Bronchial epithelial cell (primary cell): ENCODE measurements around the gene PPFIA4. TPM values are rescaled to one million over a fixed set of nuclear protein-coding genes. Genes with fewer than 3 reads are reported as not detected.

Experiments used
- DNase-seq: peaks from one replicate; pipeline ENCODE4 v3.0.0-alpha.2; 2010; ENCODE audit warnings: low read depth
- FAIRE-seq: peaks from 2 replicates; lab custom pipeline; 2011; peaks lifted over from hg19 to GRCh38; lab: Jason Lieb, UNC
- H3K27me3 ChIP-seq: 2 replicates; pipeline ENCODE4 v1.5.1; 2011; ENCODE audit warnings: low read length; ENCODE audit not compliant: control insufficient read depth, insufficient read depth
- H3K36me3 ChIP-seq: 2 replicates; pipeline ENCODE4 v1.5.1; 2011; ENCODE audit warnings: low read length; ENCODE audit not compliant: control insufficient read depth, insufficient read depth
- H3K4me3 ChIP-seq: 2 replicates; pipeline ENCODE4 v1.5.1; 2011; ENCODE audit warnings: mild to moderate bottlenecking, low read depth, low read length, control low read depth
- total RNA-seq: library from RNA; depleted of rRNA; stranded (reverse); fragments of >200 nt; gene quantifications from 2 replicates; pipeline ENCODE4 v1.2.1, GENCODE V29; 2014
- TF ChIP-seq, protein P1 (sequence below): IDR thresholded peaks from 2 replicates; pipeline ENCODE4 v1.5.1; 2011; ENCODE audit warnings: mild to moderate bottlenecking, moderate library complexity, low read length, control low read depth, inconsistent platforms; ENCODE audit not compliant: insufficient read depth, severe bottlenecking

Gene PPFIA4
- total RNA-seq, 1 donor from 2014 or later = 4.2 TPM

DNA sequence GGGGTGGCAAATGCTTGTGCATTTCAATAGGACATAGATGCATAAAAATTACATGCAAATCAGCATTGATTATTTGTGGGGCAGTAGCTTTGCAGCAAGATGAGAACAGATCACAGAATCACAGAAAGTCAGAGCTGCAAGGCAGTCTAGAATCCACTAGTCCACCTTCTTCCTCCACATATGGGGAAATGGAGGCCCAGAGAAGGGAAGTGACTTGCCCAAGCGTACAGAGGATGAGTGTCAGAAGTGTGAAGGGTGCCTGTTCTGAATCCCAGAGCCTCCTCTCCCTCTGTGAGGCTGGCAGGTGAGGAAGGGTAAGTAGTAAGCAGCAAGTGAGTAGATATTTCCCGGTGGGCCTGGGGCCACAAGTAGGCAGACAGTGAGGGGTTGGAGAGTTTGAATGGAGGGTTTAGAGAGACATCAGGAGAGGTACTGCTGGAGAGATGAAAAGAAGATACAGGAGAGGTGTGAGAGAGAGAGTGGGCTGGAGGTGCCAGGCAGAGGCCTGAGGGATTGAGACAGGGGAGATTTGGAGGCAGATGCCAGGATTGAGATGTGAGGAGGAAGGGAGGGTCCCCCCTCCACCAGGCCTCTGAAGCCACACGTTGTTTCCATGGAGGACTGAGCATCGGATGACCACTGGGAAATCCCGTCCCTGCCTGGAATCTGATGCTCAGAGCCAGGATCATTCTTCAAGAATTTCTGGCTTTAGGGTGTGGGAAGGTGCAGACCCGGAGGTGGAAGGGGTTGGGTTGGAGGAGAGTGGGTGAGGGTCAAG is 64.3 kb downstream of the PPFIA4 start:
- no peak for FAIRE-seq
- TF ChIP-seq, protein P1, sequence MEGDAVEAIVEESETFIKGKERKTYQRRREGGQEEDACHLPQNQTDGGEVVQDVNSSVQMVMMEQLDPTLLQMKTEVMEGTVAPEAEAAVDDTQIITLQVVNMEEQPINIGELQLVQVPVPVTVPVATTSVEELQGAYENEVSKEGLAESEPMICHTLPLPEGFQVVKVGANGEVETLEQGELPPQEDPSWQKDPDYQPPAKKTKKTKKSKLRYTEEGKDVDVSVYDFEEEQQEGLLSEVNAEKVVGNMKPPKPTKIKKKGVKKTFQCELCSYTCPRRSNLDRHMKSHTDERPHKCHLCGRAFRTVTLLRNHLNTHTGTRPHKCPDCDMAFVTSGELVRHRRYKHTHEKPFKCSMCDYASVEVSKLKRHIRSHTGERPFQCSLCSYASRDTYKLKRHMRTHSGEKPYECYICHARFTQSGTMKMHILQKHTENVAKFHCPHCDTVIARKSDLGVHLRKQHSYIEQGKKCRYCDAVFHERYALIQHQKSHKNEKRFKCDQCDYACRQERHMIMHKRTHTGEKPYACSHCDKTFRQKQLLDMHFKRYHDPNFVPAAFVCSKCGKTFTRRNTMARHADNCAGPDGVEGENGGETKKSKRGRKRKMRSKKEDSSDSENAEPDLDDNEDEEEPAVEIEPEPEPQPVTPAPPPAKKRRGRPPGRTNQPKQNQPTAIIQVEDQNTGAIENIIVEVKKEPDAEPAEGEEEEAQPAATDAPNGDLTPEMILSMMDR = no peak
- H3K36me3 ChIP-seq = no peaks in the 10 kb centered on the region
- DNase-seq = no peak
- H3K4me3 ChIP-seq = no peak overlapping the region
- H3K27me3 ChIP-seq = no peaks in the 10 kb centered on the region

DNA sequence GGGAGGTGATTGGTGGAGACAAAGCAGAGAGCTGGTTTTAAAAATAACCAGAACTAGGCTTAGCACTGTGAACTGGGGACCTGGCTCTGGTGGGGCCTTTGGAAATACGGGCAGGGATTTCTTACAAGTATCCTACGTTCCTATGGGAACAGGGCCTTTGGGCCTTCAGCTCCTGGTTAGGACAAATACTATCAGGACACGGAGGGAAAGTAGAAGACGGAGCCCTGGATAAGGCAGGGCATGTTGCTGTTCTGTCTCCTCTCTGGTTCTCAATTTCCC is 64.8 kb downstream of the PPFIA4 start:
- TF ChIP-seq, protein P1 = no peak
- H3K4me3 ChIP-seq = no peak overlapping the region
- H3K27me3 ChIP-seq = no peaks in the 10 kb centered on the region
- no peaks in the 10 kb centered on the region for H3K36me3 ChIP-seq
- FAIRE-seq (no peak), DNase-seq (no peak)

DNA sequence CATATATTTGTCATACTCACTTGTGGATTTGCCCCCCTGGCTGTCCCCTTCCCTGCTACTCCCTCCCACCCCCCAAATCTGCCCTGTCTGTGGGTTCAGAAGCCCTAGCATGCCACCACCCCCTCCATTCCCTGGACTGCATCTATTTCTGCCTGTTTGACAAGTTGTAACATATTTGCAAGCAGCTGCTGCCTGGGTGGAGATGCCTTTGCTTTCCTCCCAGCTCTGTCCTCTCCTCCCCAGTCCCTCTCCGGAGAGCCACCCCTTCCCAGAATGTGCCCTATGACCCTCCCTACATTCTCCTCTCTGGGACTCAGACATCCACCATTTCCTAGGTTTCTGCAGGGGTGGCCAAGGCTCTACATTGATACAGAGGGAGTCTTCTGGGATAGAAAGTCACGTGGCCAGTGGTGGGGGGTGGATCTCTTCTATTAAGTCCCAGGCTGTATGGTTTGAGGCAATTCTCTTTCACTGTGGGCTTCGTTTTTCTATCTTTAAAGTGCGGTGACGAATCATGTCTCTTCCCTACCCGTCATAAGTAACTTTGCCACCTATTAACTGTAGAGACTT is 65.6 kb downstream of the PPFIA4 start:
- TF ChIP-seq, protein P1 = no peak
- no peak overlapping the region for H3K4me3 ChIP-seq
- no peaks in the 10 kb centered on the region for H3K27me3 ChIP-seq
- FAIRE-seq = no peak
- DNase-seq = no peak
- no peaks in the 10 kb centered on the region for H3K36me3 ChIP-seq

DNA sequence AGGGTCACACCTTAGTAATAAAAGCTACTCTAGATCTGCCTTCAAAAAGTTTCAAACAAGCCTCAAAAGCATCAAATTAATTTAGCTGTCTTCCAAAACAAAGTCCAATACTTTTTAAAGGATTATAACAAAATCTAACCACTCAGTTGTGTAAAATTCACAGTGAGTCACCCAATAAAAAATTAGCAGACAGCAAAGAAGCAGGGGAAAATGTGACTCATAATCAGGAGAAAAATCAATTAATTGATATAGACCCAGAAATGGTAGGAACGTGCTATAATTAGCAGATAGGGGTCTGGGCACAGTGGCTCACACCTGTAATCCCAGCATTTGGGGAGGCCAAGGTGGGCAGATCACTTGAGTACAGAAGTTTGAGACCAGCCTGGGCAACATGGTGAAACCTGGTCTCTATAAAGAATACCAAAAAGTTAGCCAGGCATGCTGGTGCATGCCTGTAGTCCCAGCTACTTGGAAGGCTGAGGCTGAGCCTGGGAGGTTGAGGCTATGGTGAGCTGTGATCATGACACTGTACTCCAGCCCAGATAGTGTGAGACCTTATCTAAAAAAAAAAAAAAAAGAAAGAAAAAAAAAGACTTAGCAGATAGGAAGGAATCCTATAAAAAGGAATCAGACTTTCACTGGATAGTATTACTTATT is 67.6 kb downstream of the PPFIA4 start:
- no peak for FAIRE-seq
- DNase-seq = peak; percentile 76
- no peaks in the 10 kb centered on the region for H3K27me3 ChIP-seq
- TF ChIP-seq, protein P1 = no peak
- no peak overlapping the region for H3K4me3 ChIP-seq
- no peaks in the 10 kb centered on the region for H3K36me3 ChIP-seq

DNA sequence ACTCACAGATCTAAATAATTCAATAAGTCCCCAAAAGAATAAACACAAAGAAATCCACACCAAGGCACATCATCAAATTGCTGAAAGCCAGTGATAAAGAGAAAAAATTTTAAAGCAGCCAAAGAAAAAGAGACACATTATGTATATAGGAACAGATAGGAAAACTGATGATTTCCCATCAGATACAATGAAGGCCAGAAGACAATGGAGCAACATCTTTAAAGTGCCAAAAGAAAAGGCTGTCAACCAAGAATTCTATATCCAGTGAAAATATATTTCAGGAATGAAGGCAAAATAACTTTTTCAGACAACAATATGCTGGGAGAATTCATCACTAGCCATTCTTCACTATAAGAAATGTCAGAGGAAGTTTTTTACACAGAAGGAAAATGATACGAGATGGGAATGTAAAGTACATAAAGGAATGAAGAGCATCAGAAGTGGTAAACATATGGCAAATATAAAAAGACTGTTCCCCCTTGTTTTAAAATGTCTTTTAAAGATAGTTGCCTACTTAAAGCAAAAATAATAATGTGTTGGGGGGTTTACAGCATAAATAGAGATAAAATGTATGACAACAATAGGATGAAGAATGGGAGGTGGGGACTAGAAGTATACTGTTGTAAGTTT is 68.9 kb downstream of the PPFIA4 start:
- DNase-seq (no peak), FAIRE-seq (no peak)
- Histone ChIP-seq H3K27me3 (no peaks in the 10 kb centered on the region), H3K4me3 (no peak overlapping the region), H3K36me3 (no peaks in the 10 kb centered on the region)
- TF ChIP-seq, protein P1 = no peak
